AG08395 (cell line): ENCODE measurements around the gene GRP.
"Not testable (repeated sequence)": the region's sequence is repeated elsewhere in the genome, so short reads cannot be mapped to it uniquely, and the experiment has no call there.

ENCODE experiments used
- DNase-seq: peaks from one replicate; pipeline ENCODE4 v3.0.0; 2012; ENCODE audit warnings: mixed read lengths, low spot score

The GRP gene

DNA sequence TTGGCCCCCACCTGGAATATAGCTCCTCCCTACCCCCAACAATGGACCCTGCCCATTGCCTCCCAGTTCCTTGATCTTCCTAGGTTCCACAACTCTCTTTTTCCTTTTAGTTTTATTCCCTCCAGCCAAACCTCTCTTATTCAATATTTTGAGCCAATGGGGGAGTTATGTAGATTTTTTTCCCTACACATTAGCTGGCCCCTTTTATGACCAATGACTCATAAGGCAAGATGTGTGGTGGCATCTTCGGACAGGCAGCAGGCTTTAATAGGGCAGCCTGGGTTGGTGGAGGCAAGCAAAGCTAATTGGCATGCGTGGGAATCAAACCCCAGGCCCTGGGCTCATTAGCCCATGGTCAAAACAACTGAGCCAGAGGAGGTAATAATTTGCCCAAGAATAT is 9.2 kb downstream of the GRP start:
- DNase-seq, result peak; percentile 25

DNA sequence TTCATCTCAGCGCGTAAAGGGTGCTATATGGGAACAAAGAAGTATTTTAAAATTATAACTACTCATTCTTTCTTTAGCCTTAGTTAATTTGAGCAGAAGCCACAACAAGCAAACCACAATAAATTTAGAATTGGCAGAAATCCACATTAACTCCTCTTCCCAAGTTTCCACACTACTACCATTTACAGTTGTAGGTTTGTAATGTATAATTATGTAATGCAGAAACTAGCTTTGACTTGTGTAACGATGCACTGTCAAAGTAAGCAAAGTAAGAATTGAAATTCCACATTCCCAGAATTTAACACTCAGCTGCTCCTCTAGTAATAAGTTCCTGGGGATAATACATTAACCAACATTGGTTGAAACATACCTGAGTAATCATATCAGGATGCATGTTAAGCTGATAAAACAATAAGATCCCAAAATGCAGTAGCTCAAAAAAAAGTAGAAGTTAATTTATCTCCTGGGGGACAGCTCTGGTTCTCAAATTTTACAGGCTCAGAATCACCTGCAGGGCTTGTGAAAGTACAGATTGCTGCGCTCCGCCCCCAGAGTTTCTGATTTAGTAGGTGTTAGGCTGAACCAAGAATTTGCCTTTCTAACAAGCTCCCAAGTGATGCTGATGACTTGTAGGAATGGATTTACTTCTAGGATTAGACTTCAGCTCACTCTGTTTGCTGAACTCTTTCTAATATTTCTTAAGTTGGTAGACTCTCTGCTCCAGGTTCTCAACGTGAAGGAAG is 9.9 kb downstream of the GRP start:
- no peak for DNase-seq

DNA sequence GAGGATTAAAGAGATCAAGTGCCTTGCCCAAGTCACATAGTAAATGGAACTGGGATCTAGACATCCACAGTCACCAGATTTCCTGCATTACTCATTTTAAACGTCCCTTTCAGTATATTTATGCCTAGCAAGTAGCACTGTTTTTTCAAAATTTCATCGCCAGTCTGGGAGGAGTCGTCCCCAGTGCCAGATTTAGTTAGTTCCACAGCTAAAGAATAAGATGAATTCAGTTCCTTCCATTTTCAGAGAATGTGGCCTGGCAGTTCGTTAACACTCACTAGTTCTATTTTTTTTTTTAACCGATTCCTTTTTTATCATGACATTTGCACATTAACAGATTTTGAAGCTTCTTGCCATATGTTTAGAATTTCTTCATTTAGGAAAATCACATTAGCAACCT is 11.2 kb downstream of the GRP start:
- no peak for DNase-seq

DNA sequence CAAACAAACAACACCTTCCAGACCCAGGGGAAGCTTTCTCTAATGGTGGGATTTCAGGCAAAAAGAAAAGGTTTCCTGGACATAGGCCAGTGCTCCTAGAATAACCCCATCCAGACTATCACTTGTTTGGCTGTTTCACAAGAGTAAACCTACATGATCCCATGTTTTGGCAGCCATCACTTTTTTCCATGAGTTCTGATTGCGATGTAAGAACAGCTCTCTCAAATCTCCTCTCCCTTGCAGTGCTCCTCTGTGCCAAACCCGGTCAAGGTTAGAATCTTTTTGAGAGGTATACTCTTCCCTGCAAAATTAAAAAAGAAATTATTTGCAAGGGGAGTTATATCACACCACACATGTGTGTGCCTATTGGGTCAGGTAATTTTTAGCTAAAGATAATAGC is 11.9 kb downstream of the GRP start:
- no peak for DNase-seq

DNA sequence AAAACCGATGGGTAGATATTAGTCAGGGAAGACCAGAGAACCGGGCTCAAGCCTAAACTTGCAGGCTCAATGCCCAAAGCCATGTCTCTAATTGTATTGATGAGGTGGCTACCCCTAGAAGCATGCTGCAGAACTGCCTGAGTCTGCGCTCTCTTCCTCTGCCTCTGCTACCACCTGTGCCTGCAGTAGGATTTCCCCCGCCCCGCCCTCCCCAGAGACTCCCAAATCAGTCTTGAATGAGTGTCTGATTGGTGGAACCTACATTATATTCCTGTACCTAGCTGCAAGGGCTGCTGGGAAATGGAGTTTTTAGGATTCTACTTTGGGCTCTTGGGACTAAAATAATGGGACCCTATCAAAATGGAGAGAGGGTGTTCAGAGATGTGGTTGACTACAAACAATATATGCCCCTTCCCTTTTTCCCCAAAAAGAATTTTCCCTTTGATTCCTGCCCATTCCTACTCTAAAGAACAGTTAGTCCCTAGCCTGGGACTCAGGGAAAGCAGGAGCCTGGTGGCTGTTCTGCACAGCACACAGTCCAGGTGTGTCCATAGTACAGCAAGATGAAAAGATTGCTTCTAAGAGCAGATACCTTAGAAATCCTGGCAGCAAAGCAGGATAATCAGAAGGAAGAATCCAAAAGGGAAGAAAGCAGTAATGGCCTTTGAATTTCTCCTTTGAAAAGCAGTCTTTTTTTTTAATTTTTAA is 12.5 kb downstream of the GRP start:
- DNase-seq, result no peak

DNA sequence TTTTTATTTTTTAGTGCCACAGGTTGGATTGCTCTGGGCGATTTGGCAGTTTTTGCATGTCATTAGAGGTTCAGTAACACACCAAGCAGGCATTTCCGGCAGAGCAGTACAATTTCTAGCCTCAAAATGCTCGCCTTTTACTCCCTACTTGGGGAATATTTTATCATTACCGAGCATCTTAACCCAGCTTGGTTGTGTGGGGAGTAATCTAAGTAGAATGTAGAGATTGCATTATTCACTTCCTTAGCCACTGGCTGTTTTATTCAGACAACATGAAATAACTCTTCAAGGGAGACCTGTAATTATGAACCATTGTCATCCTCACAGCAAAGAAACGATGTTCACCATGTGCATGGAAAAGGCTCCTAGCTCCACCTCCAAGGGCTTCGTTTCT is 13.1 kb downstream of the GRP start:
- peak; percentile 60 for DNase-seq

DNA sequence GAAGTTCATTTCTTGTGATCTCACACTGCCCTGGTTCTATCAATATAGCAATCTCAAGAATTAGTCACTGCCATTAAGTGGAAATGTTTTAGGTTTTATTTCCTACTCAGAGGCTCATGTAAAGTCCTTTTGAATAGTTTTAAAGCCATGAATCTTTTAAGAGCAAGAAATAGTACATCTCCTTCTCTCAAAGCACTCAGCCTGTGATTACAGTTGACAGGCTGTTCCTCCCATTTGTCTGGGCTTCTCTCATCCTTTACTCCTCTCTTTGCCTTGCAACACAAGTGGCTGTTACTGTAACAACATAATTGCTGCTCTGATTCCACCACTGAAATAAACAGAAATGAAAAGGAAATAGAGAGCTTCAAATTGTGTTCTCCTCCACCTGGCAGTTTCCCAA is 18.4 kb downstream of the GRP start:
- DNase-seq, result no peak

DNA sequence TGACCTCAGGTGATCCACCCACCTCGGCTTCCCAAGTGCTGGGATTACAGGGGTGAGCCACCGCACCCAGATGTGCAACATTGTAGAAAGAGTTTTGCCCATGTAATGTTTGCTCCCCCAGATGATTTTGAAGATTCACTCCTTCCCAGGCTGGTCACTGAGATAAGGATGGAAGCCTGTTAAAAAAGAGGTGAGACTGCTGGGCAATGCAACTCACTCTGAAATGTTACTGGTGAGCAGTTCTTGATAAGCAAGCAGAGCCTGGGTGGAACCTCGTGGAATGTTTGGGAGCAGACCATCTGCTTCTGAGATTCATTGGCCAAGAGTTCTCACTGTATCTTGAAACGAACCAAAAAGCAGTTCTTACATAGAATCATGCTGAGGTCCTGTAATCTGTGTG is 19.7 kb downstream of the GRP start:
- DNase-seq, result no peak

DNA sequence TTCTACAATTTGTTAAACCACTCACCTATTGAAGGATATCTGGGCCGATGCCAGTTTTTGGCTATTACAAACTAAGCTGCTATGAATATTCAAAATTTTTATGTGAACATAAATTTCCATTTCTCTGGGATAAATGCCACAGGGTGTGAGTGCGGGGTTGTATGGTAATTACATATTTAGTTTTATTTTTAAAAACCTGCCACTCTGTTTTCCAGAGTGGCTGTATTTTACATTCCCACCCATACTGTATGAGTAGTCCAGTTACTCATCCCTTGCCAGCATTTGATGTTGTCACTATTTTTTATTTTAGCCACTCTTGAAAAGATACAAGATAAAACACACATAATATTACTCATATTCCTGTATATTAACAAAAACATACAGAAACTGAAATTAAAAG is 22.9 kb downstream of the GRP start:
- no peak for DNase-seq

DNA sequence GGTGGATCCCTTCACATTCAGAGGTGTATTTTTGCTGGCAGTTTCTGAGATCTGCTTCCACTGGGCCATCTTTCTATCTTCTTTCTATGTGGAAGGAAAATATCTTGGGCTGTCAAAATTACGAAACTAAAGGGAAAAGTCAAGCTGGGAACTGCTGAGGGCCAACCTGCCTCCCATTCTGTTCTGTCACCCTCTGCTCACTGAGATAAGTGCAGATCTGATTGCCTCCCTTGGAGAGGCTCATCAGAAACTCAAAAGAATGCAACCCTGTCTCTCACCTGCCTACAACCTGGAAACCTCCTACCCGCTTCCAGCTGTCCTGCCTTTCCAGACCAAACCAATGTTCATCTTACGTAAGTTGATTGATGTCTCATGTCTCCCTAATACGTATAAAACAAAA is 26.8 kb downstream of the GRP start:
- DNase-seq, result no peak

DNA sequence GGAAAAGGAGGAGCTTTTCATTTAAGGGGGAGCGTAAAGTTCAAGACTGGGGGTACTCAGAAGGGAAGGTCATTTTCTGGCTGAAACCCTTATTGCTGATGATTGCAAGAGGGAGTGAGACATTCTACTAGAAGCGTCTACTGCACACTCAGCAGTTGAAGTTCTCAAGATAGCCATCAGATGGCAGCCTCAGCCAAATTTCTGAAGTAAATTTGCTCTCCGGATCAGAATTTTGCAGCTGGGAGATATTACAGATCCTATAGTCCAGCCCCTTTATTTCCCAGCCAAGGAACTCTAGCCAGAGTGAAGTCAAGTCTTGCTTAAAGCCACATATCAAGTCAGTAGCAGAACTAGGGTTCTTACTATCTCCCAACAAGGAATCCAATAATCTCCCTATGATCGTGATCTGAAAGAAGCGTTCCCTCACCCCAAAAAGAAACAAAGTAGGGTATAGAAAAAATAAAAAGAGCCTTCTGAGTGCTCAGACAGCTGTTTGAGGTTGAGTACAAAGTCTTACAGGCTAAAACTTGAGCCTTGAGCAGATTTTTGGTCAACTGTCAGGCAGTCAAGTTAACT is 29.3 kb downstream of the GRP start:
- DNase-seq, result peak; percentile 83

DNA sequence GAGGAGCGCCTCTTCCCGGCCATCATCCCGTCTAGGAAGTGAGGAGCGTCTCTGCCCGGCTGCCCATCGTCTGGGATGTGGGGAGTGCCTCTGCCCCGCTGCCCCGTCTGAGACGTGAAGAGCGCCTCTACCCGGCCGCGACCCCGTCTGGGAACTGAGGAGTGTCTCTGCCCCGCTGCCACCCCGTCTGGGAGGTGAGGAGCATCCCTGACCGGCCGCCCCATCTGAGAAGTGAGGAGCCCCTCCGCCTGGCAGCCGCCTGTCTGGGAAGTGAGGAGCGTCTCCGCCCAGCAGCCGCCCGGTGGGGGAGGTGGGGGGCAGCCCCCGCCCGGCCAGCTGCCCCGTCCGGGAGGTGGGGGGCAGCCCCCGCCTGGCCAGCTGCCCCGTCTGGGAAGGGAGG is 35.5 kb downstream of the GRP start:
- DNase-seq, result not testable (repeated sequence)

DNA sequence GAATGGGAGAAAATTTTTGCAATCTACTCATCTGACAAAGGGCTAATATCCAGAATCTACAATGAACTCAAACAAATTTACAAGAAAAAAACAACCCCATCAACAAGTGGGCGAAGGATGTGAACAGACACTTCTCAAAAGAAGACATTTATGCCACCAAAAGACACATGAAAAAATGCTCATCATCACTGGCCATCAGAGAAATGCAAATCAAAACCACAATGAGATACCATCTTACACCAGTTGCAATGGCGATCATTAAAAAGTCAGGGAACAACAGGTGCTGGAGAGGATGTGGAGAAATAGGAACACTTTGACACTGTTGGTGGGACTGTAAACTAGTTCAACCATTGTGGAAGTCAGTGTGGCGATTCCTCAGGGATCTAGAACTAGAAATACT is 41.9 kb downstream of the GRP start:
- DNase-seq, result not testable (repeated sequence)

DNA sequence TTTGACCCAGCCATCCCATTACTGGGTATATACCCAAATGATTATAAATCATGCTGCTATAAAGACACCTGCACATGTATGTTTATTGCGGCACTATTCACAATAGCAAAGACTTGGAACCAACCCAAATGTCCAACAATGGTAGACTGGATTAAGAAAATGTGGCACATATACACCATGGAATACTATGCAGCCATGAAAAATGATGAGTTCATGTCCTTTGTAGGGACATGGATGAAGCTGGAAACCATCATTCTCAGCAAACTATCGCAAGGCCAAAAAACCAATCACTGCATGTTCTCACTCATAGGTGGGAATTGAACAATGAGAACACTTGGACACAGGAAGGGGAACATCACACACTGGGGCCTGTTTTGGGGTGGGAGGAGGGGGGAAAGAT is 42.3 kb downstream of the GRP start:
- DNase-seq, result not testable (repeated sequence)

DNA sequence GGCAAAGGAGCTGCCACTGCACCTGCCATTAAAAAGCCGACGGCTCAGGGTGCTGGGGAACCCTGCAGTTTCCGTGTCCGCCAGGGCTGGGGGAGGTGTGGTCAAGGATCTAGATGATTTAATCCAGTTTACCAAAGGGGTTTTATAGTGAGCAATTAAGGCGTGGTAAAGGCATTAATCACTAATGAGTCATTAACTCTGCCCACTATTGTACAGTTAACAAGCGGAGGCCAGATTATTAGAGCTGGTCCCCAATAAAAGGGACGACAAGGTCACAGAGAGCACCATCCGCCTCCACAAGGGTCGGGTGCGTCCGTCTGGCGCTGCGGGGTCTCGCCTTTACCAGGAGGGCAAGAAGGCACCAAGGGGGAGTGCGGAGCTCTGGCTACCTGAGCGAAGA is 43.7 kb downstream of the GRP start:
- DNase-seq, result no peak

DNA sequence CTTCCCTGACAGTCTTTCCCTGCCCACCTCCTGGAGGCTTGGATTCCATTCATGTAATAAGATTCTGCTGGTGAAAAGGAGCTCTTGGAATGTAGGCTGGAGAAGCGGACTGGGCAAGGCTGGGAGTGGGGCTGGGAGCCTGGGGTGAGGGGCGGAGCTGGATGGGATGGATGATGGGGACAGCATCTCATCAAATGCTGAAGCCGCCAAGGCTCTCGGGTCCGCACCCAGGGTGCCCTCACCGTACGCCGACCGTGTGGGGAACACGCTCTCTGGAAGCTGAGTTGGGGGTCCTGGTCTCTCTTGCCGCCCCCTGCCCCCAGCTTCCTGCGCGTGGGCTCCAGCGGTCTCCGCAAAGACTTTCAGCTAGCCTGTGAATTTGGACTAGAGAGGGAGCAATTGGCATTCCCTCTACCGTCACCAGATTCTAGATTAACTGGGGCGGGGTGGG is 44.2 kb downstream of the GRP start:
- no peak for DNase-seq

DNA sequence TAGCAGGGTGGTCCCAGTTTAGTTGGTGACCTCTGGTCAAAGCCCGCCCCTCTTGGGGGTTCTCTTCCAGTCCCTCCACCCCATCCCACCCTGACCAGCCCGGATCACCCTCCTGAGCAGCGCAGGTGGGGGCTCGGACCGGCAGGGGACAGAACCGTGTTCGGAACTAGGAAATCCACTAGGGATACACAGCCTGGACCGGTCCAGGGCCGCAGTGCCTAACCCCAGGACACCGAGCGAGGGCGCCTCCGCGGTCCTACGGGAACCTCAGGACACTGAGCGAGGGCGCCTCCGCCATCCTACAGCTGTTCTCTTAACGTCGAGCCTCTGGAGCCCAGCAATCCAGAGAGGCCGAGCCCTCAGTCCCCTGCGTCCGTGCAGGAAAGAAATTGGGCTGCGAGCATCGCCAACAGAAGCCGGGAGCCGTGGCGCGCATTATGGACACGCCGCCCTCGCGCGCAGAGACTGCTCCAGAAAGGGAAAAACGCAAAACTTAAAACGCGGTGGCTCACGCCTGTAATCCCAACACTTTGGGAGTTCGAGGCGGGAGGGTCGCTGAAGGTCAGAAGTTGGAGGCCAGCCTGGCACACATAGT is 44.8 kb downstream of the GRP start:
- no peak for DNase-seq

DNA sequence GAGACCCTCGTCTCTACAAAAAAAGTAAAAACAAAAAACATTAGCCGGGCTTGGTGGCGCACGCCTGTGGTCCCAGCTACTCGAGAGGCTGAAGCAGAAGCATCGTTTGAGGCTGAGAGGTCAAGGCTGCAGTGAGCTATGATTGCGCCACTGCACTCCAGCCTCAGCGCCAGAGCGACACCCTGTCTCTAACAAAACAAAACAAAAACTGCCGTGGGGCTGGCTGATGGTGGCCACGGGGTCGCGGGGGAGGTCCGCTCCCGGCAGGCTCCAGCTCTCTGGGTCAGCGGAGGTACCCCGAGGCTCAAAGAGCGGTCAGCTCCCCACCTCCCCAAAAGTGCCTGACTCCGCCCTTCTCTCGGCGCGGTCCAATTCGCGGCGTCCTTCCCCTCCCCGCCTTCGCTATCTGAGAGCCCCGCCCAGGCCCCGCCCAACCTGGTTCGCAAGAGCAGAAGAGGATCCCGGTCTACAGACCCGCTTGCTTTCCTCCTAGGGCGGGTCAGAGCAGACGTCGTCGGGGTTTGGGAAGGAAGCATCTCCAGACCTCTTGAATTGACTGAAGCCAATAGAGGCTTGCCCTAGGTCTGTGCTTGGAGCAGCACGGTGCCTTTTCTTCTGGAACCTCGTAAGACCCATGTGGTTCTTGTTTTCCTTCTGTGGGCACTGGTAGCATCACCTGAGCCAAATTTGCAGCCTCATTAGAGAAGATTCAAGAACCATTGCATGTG is 45.5 kb downstream of the GRP start:
- peak; percentile 59 for DNase-seq

DNA sequence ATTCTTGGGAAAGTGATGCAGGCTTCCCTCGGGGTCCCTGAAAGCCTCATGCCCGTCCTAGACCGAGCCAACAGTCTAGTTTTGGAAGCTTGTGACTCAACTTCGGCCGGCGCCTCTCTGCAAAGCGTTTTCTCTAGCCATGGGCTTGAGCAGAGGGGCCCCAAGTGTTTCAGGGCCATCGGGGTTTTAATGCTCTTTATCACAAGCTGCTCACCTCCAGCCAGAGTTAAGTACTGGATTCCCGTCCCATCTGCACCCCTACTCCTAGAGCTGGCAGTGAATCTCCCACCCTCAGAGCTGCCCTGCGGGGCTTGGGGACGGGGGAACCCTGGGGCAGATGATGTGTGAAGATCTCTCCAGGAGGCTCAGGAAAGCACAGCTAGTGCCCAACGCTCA is 46.0 kb downstream of the GRP start:
- DNase-seq, result no peak

DNA sequence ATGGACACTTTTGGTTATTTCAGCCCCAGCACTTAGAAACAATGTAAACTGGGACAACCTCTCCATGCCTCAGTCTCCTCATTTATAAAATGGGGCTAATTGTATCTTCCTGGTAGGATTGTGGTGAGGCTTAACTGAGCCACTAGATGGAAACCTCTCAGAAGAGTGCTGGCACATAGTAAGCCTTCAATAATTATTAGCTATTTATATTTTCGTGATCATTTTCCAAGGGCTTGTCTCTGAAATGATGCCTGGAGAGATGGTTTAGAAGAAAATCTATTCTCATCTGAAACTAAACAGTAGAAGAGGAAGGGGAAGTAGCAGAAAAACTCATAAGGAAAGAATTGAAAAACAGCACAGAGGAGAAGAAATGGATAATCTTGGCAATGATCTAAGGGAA is 46.5 kb downstream of the GRP start:
- DNase-seq, result no peak

DNA sequence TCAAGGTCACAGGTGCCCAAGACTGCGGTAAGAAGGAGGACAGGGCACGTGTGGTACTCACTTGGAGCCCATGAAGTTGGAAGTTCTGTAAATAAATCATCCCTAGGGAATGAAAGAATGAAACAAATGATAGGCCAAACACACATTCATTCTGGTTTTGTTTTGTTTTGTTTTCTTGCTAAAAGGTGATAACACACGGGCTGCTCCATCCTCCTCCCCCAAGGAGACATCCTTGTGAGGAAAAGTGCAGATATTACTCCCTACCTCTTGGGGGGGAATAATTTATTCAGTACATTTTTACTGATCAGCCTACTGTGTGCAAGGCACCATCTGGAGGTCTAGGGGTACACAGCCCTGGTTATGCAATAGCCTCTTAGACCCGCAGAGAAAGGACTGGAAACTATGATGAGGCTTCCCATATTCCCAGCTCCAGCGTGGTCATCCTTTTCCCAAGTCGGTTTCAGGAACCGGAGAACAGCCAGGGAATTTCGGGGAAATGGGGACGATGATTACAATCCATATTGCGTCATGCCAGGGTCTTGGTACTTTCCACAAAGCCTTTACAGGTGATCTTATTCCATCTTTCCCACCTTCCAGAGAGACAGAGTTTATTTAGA is 47.0 kb downstream of the GRP start:
- DNase-seq, result no peak
